ENCODE results near the gene STYK1.
A peak's percentile ranks its signal among the peaks of the same experiment; 100 is the strongest.

The STYK1 gene

GRCh38 chr12:10615532-10615931 lies 58.3 kb downstream of the STYK1 start:
- H4K91ac ChIP-seq (ENCODE audit: low read length), result no peak overlapping the region
- H2AK5ac ChIP-seq (ENCODE audit: low read length, severe bottlenecking), result no peak overlapping the region
- H3K27ac ChIP-seq (ENCODE audit: low read length, poor library complexity, severe bottlenecking), result no peak overlapping the region
- no peak overlapping the region for H4K8ac ChIP-seq (ENCODE audit: low read length)
- H2BK12ac ChIP-seq (ENCODE audit: low read length in 2 of 2), result no peak overlapping the region
- no peak overlapping the region for H3K14ac ChIP-seq (ENCODE audit: low read length in 2 of 2)
- no peak overlapping the region for H3K9ac ChIP-seq (ENCODE audit: low read length)
- no peak overlapping the region for H2BK15ac ChIP-seq (ENCODE audit: low read depth, poor library complexity, severe bottlenecking)
- peaks cover 0 to 4% of the 10 kb centered on the region in 2 experiments for H3K36me3 ChIP-seq (ENCODE audit: control insufficient read depth in 1 of 2, insufficient read depth in 2 of 2, low read depth in 1 of 2, low read length in 2 of 2)
- peaks cover 1% of the 10 kb centered on the region for H3K79me1 ChIP-seq (replicated peaks; ENCODE audit: low read length, poor library complexity, severe bottlenecking)
- peaks cover 6% of the 10 kb centered on the region for H3K4me1 ChIP-seq (ENCODE audit: control insufficient read depth, insufficient read depth, low read depth, low read length)
- no peak overlapping the region for H2BK120ac ChIP-seq (ENCODE audit: low read depth, low read length)
- no peak overlapping the region for H3K4me3 ChIP-seq (ENCODE audit: insufficient read depth in 1 of 2, low read depth in 1 of 2, low read length in 2 of 2)
- H3K4ac ChIP-seq (ENCODE audit: low read depth in 1 of 2, low read length in 2 of 2), result no peak overlapping the region
- no peak overlapping the region for H3K18ac ChIP-seq (ENCODE audit: low read depth in 1 of 2, low read length in 2 of 2)
- H3K4me2 ChIP-seq (ENCODE audit: low read length, poor library complexity, severe bottlenecking), result no peak overlapping the region
- 100% methylated on average over 3 of the region's 4 CpGs for WGBS
- H3K23ac ChIP-seq (ENCODE audit: low read length in 2 of 2), result no peak overlapping the region
- no peak overlapping the region for H2AFZ ChIP-seq (ENCODE audit: low read depth, low read length)
- H2BK5ac ChIP-seq (ENCODE audit: low read depth, low read length, poor library complexity, severe bottlenecking), result no peak overlapping the region
- no peaks in the 10 kb centered on the region for H3K27me3 ChIP-seq (ENCODE audit: control insufficient read depth in 1 of 2, insufficient read depth in 1 of 2, low read length in 2 of 2)
- DNase-seq, result peak; percentile 11
- no peaks in the 10 kb centered on the region for H3K9me3 ChIP-seq (ENCODE audit: control insufficient read depth, low read length)

GRCh38 chr12:10614056-10614370 lies 59.8 kb downstream of the STYK1 start:
- peak overlapping the region; percentile 91 for H3K27ac ChIP-seq (ENCODE audit: low read length, poor library complexity, severe bottlenecking)
- no peak overlapping the region for H4K91ac ChIP-seq (ENCODE audit: low read length)
- no peak overlapping the region for H2BK120ac ChIP-seq (ENCODE audit: low read depth, low read length)
- DNase-seq, result no peak
- peak overlapping the region; percentile 82 for H2AK5ac ChIP-seq (ENCODE audit: low read length, severe bottlenecking)
- H3K79me1 ChIP-seq (replicated peaks; ENCODE audit: low read length, poor library complexity, severe bottlenecking), result peaks cover 4% of the 10 kb centered on the region
- no peak overlapping the region for H2BK12ac ChIP-seq (ENCODE audit: low read length in 2 of 2)
- 100% methylated on average over 1 of the region's 4 CpGs for WGBS
- H3K4me3 ChIP-seq (ENCODE audit: insufficient read depth in 1 of 2, low read depth in 1 of 2, low read length in 2 of 2), result peak overlapping the region in 1 of 2 experiments; percentile 93
- no peak overlapping the region for H3K18ac ChIP-seq (ENCODE audit: low read depth in 1 of 2, low read length in 2 of 2)
- H3K9me3 ChIP-seq (ENCODE audit: control insufficient read depth, low read length), result no peaks in the 10 kb centered on the region
- H3K23ac ChIP-seq (ENCODE audit: low read length in 2 of 2), result no peak overlapping the region
- no peaks in the 10 kb centered on the region for H3K27me3 ChIP-seq (ENCODE audit: control insufficient read depth in 1 of 2, insufficient read depth in 1 of 2, low read length in 2 of 2)
- peak overlapping the region in 1 of 2 experiments; percentile 26 for H3K4ac ChIP-seq (ENCODE audit: low read depth in 1 of 2, low read length in 2 of 2)
- no peak overlapping the region for H4K8ac ChIP-seq (ENCODE audit: low read length)
- no peak overlapping the region for H2BK5ac ChIP-seq (ENCODE audit: low read depth, low read length, poor library complexity, severe bottlenecking)
- H3K9ac ChIP-seq (ENCODE audit: low read length), result peak overlapping the region; percentile 98
- H3K36me3 ChIP-seq (ENCODE audit: control insufficient read depth in 1 of 2, insufficient read depth in 2 of 2, low read depth in 1 of 2, low read length in 2 of 2), result peaks cover 0 to 18% of the 10 kb centered on the region in 2 experiments
- no peak overlapping the region for H2BK15ac ChIP-seq (ENCODE audit: low read depth, poor library complexity, severe bottlenecking)
- no peak overlapping the region for H3K14ac ChIP-seq (ENCODE audit: low read length in 2 of 2)
- H2AFZ ChIP-seq (ENCODE audit: low read depth, low read length), result no peak overlapping the region
- peak overlapping the region; percentile 38 for H3K4me2 ChIP-seq (ENCODE audit: low read length, poor library complexity, severe bottlenecking)
- H3K4me1 ChIP-seq (ENCODE audit: control insufficient read depth, insufficient read depth, low read depth, low read length), result peaks cover 6% of the 10 kb centered on the region

GRCh38 chr12:10613349-10614055 lies 60.4 kb downstream of the STYK1 start, which contains the start of gene MAGOHB:
MAGOHB (minus strand) TSS chr12:10613609; CDS start chr12:10613532, 77 bp downstream.
- Histone ChIP-seq H2BK15ac (ENCODE audit: low read depth, poor library complexity, severe bottlenecking) (no peak within 1 kb of the TSS), H3K4ac (ENCODE audit: low read depth in 1 of 2, low read length in 2 of 2) (peak within 1 kb of the TSS; percentile 96 to 97), H3K4me3 (ENCODE audit: insufficient read depth in 1 of 2, low read depth in 1 of 2, low read length in 2 of 2) (peak within 1 kb of the TSS; percentile 93 to 97), H3K9ac (ENCODE audit: low read length) (peak within 1 kb of the TSS; percentile 98), H4K91ac (ENCODE audit: low read length) (peak within 1 kb of the TSS; percentile 89), H2BK5ac (ENCODE audit: low read depth, low read length, poor library complexity, severe bottlenecking) (no peak within 1 kb of the TSS), H3K4me2 (ENCODE audit: low read length, poor library complexity, severe bottlenecking) (peak within 1 kb of the TSS; percentile 88), H2BK120ac (ENCODE audit: low read depth, low read length) (no peak within 1 kb of the TSS), H3K23ac (ENCODE audit: low read length in 2 of 2) (peak within 1 kb of the TSS in 1 of 2 experiments; percentile 96), H3K14ac (ENCODE audit: low read length in 2 of 2) (peak within 1 kb of the TSS in 1 of 2 experiments; percentile 78), H3K27me3 (ENCODE audit: control insufficient read depth in 1 of 2, insufficient read depth in 1 of 2, low read length in 2 of 2) (no peaks in the 10 kb centered on the region), H3K18ac (ENCODE audit: low read depth in 1 of 2, low read length in 2 of 2) (peak within 1 kb of the TSS; percentile 87 to 93), H3K36me3 (ENCODE audit: control insufficient read depth in 1 of 2, insufficient read depth in 2 of 2, low read depth in 1 of 2, low read length in 2 of 2) (peaks cover 0 to 23% of the 10 kb centered on the region in 2 experiments), H2AK5ac (ENCODE audit: low read length, severe bottlenecking) (peak within 1 kb of the TSS; percentile 82), H2BK12ac (ENCODE audit: low read length in 2 of 2) (no peak within 1 kb of the TSS), H2AFZ (ENCODE audit: low read depth, low read length) (peak within 1 kb of the TSS; percentile 91), H3K79me1 (replicated peaks; ENCODE audit: low read length, poor library complexity, severe bottlenecking) (peaks cover 4% of the 10 kb centered on the region), H3K27ac (ENCODE audit: low read length, poor library complexity, severe bottlenecking) (peak within 1 kb of the TSS; percentile 91), H4K8ac (ENCODE audit: low read length) (peak within 1 kb of the TSS; percentile 93), H3K4me1 (ENCODE audit: control insufficient read depth, insufficient read depth, low read depth, low read length) (peaks cover 6% of the 10 kb centered on the region), H3K9me3 (ENCODE audit: control insufficient read depth, low read length) (no peaks in the 10 kb centered on the region)
- WGBS, result under 1% methylated on average over 34 of the region's 45 CpGs
- DNase-seq, result peak; percentile 97

GRCh38 chr12:10612984-10613348 lies 60.9 kb downstream of the STYK1 start:
- Histone ChIP-seq H3K4me1 (ENCODE audit: control insufficient read depth, insufficient read depth, low read depth, low read length) (peaks cover 6% of the 10 kb centered on the region), H4K91ac (ENCODE audit: low read length) (peak overlapping the region; percentile 89), H2BK120ac (ENCODE audit: low read depth, low read length) (no peak overlapping the region), H3K79me1 (replicated peaks; ENCODE audit: low read length, poor library complexity, severe bottlenecking) (peaks cover 4% of the 10 kb centered on the region), H2BK15ac (ENCODE audit: low read depth, poor library complexity, severe bottlenecking) (no peak overlapping the region), H3K18ac (ENCODE audit: low read depth in 1 of 2, low read length in 2 of 2) (peak overlapping the region; percentile 87 to 93), H3K9me3 (ENCODE audit: control insufficient read depth, low read length) (no peaks in the 10 kb centered on the region), H3K9ac (ENCODE audit: low read length) (peak overlapping the region; percentile 98), H2BK12ac (ENCODE audit: low read length in 2 of 2) (no peak overlapping the region), H2AK5ac (ENCODE audit: low read length, severe bottlenecking) (no peak overlapping the region), H3K4me3 (ENCODE audit: insufficient read depth in 1 of 2, low read depth in 1 of 2, low read length in 2 of 2) (peak overlapping the region; percentile 93 to 97), H3K4me2 (ENCODE audit: low read length, poor library complexity, severe bottlenecking) (peak overlapping the region; percentile 88), H4K8ac (ENCODE audit: low read length) (peak overlapping the region; percentile 93), H2AFZ (ENCODE audit: low read depth, low read length) (peak overlapping the region; percentile 91), H3K36me3 (ENCODE audit: control insufficient read depth in 1 of 2, insufficient read depth in 2 of 2, low read depth in 1 of 2, low read length in 2 of 2) (peaks cover 0 to 29% of the 10 kb centered on the region in 2 experiments), H3K14ac (ENCODE audit: low read length in 2 of 2) (no peak overlapping the region), H3K27me3 (ENCODE audit: control insufficient read depth in 1 of 2, insufficient read depth in 1 of 2, low read length in 2 of 2) (no peaks in the 10 kb centered on the region), H3K23ac (ENCODE audit: low read length in 2 of 2) (no peak overlapping the region), H2BK5ac (ENCODE audit: low read depth, low read length, poor library complexity, severe bottlenecking) (no peak overlapping the region), H3K27ac (ENCODE audit: low read length, poor library complexity, severe bottlenecking) (peak overlapping the region; percentile 82), H3K4ac (ENCODE audit: low read depth in 1 of 2, low read length in 2 of 2) (peak overlapping the region; percentile 96 to 97)
- WGBS, result 0% methylated on average over 6 of the region's 6 CpGs
- DNase-seq, result no peak

All from mesenchymal stem cell (in vitro differentiated cells and primary cell).